22Rv1 (cell line): Measurements from ENCODE around the gene BRI3BP.

ENCODE experiments used
- CTCF ChIP-seq: fragments of 450-650 bp; IDR thresholded peaks from 2 replicates; pipeline ENCODE4 v1.5.1; 2017; ENCODE audit warnings: mild to moderate bottlenecking
- ZFX ChIP-seq: fragments of 450-650 bp; IDR thresholded peaks from 2 replicates; pipeline ENCODE4 v1.6.1; 2017; ENCODE audit warnings: antibody characterized with exemption, borderline replicate concordance

GRCh38 chr12:124993626-124994436 lies at the start of gene BRI3BP:
- TF ChIP-seq CTCF (no peak), ZFX (no peak)
